Measurements from ENCODE around the gene ERBIN.
A peak's percentile ranks its signal among the peaks of the same experiment; 100 is the strongest.

Gene ERBIN

DNA sequence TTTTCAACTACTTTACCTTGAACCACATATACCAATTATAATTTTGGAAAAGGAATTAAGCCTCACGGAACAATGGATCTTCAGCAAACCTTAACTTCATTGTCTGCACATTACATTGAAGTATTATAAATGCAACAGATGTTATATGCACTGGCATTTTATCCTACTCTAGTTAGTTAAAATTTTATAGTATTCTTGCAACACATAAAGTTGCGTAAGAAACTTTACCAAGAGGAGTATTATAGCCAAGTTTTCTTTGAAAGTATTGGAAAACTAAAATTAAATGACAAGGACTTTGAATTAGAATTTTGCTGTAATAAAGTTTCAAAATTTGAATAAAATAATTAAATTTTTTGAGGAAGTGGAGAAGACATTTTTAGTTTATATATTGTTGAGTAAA, 154.3 kb downstream of the ERBIN start:
- no peaks in the 10 kb centered on the region for H4K20me1 ChIP-seq (ENCODE audit: insufficient read depth, low read length)

GRCh38 chr5:66089384-66089783, 163.0 kb downstream of the ERBIN start:
- no peak for DNase-seq
- H3K9ac ChIP-seq (ENCODE audit: low read depth, low read length) = no peak overlapping the region
- no peak overlapping the region for H2AFZ ChIP-seq (ENCODE audit: low read depth, low read length)
- ATAC-seq (ENCODE audit: insufficient read depth, low read depth) = no peak
- peaks cover 19% of the 10 kb centered on the region for H3K9me3 ChIP-seq (ENCODE audit: insufficient read depth, low read length, severe bottlenecking)
- H3K4me2 ChIP-seq (ENCODE audit: insufficient read depth, low read length) = no peak overlapping the region
- H3K79me2 ChIP-seq (ENCODE audit: insufficient read depth, low read length) = no peaks in the 10 kb centered on the region
- no peak overlapping the region for H3K27ac ChIP-seq (ENCODE audit: low read length)
- peaks cover 38% of the 10 kb centered on the region; the same call in 1 of the 2 replicates for H3K36me3 ChIP-seq (ENCODE audit: insufficient read depth, low read length)
- no peaks in the 10 kb centered on the region for H4K20me1 ChIP-seq (ENCODE audit: insufficient read depth, low read length)
- no peak overlapping the region for H3K4me3 ChIP-seq (ENCODE audit: low read depth in 1 of 2, low read length in 2 of 2)
- TF ChIP-seq EZH2 (IDR thresholded peaks at IDR 0.05; ENCODE audit: borderline replicate concordance, low read depth, low read length, severe bottlenecking) (no peak), CTCF (IDR thresholded peaks at IDR 0.05; ENCODE audit: borderline replicate concordance, extremely low read depth, low read length, poor library complexity, severe bottlenecking) (no peak)
- no peaks in the 10 kb centered on the region for H3K27me3 ChIP-seq (ENCODE audit: insufficient read depth, low read length, poor library complexity)
- no peaks in the 10 kb centered on the region for H3K4me1 ChIP-seq (ENCODE audit: insufficient read depth, low read length)

More for the DNA sequence above, 154.3 kb downstream of the ERBIN start:
- H3K9ac ChIP-seq (ENCODE audit: low read depth, low read length) = no peak overlapping the region
- ATAC-seq (ENCODE audit: insufficient read depth, low read depth) = no peak
- H3K4me3 ChIP-seq (ENCODE audit: low read depth in 1 of 2, low read length in 2 of 2) = no peak overlapping the region
- no peak overlapping the region for H3K27ac ChIP-seq (ENCODE audit: low read length)
- DNase-seq = no peak
- H3K36me3 ChIP-seq (ENCODE audit: insufficient read depth, low read length) = peaks cover 46% of the 10 kb centered on the region
- H3K4me2 ChIP-seq (ENCODE audit: insufficient read depth, low read length) = no peak overlapping the region
- H3K9me3 ChIP-seq (ENCODE audit: insufficient read depth, low read length, severe bottlenecking) = no peaks in the 10 kb centered on the region
- no peak overlapping the region for H2AFZ ChIP-seq (ENCODE audit: low read depth, low read length)
- TF ChIP-seq CTCF (IDR thresholded peaks at IDR 0.05; ENCODE audit: borderline replicate concordance, extremely low read depth, low read length, poor library complexity, severe bottlenecking) (no peak), EZH2 (IDR thresholded peaks at IDR 0.05; ENCODE audit: borderline replicate concordance, low read depth, low read length, severe bottlenecking) (no peak)
- no peaks in the 10 kb centered on the region for H3K79me2 ChIP-seq (ENCODE audit: insufficient read depth, low read length)
- no peaks in the 10 kb centered on the region for H3K27me3 ChIP-seq (ENCODE audit: insufficient read depth, low read length, poor library complexity)
- no peaks in the 10 kb centered on the region for H3K4me1 ChIP-seq (ENCODE audit: insufficient read depth, low read length)

- Histone ChIP-seq H3K27ac (ENCODE audit: low read length) (no peak overlapping the region), H3K79me2 (ENCODE audit: insufficient read depth, low read length) (no peaks in the 10 kb centered on the region), H3K27me3 (ENCODE audit: insufficient read depth, low read length, poor library complexity) (no peaks in the 10 kb centered on the region), H4K20me1 (ENCODE audit: insufficient read depth, low read length) (no peaks in the 10 kb centered on the region), H3K4me1 (ENCODE audit: insufficient read depth, low read length) (no peaks in the 10 kb centered on the region), H3K4me3 (ENCODE audit: low read depth in 1 of 2, low read length in 2 of 2) (no peak overlapping the region), H3K36me3 (ENCODE audit: insufficient read depth, low read length) (no peaks in the 10 kb centered on the region), H3K9ac (ENCODE audit: low read depth, low read length) (no peak overlapping the region), H3K4me2 (ENCODE audit: insufficient read depth, low read length) (no peak overlapping the region), H3K9me3 (ENCODE audit: insufficient read depth, low read length, severe bottlenecking) (peaks cover 11% of the 10 kb centered on the region), H2AFZ (ENCODE audit: low read depth, low read length) (no peak overlapping the region)
- no peak for DNase-seq
- TF ChIP-seq CTCF (IDR thresholded peaks at IDR 0.05; ENCODE audit: borderline replicate concordance, extremely low read depth, low read length, poor library complexity, severe bottlenecking) (no peak), EZH2 (IDR thresholded peaks at IDR 0.05; ENCODE audit: borderline replicate concordance, low read depth, low read length, severe bottlenecking) (no peak)
- peak; percentile 35; the same call in 1 of the 3 replicates for ATAC-seq (ENCODE audit: insufficient read depth, low read depth)
Measured at GRCh38 chr5:66100851-66101250, 174.5 kb downstream of the ERBIN start.

GRCh38 chr5:66113160-66113559, 186.8 kb downstream of the ERBIN start:
- no peaks in the 10 kb centered on the region for H3K36me3 ChIP-seq (ENCODE audit: insufficient read depth, low read length)
- H3K27me3 ChIP-seq (ENCODE audit: insufficient read depth, low read length, poor library complexity) = no peaks in the 10 kb centered on the region
- H3K9ac ChIP-seq (ENCODE audit: low read depth, low read length) = no peak overlapping the region
- H3K4me2 ChIP-seq (ENCODE audit: insufficient read depth, low read length) = no peak overlapping the region
- H2AFZ ChIP-seq (ENCODE audit: low read depth, low read length) = no peak overlapping the region
- ATAC-seq (ENCODE audit: insufficient read depth, low read depth) (no peak), DNase-seq (no peak)
- no peaks in the 10 kb centered on the region for H3K79me2 ChIP-seq (ENCODE audit: insufficient read depth, low read length)
- no peak overlapping the region for H3K27ac ChIP-seq (ENCODE audit: low read length)
- no peaks in the 10 kb centered on the region for H3K4me1 ChIP-seq (ENCODE audit: insufficient read depth, low read length)
- no peaks in the 10 kb centered on the region for H3K9me3 ChIP-seq (ENCODE audit: insufficient read depth, low read length, severe bottlenecking)
- TF ChIP-seq EZH2 (IDR thresholded peaks at IDR 0.05; ENCODE audit: borderline replicate concordance, low read depth, low read length, severe bottlenecking) (no peak), CTCF (IDR thresholded peaks at IDR 0.05; ENCODE audit: borderline replicate concordance, extremely low read depth, low read length, poor library complexity, severe bottlenecking) (no peak)
- no peaks in the 10 kb centered on the region for H4K20me1 ChIP-seq (ENCODE audit: insufficient read depth, low read length)
- H3K4me3 ChIP-seq (ENCODE audit: low read depth in 1 of 2, low read length in 2 of 2) = no peak overlapping the region

All from DND-41 (cell line).